Myocyte (in vitro differentiated cells): Measurements from ENCODE around the gene MARCHF9. TPM values are rescaled to one million over a fixed set of nuclear protein-coding genes. Genes with fewer than 3 reads are reported as not detected.

Source experiments
- DNase-seq: peaks from one replicate; pipeline ENCODE4 v3.0.0-alpha.2; 2012; ENCODE audit warnings: low read depth
- total RNA-seq: library from RNA; depleted of rRNA; stranded (reverse); fragments of >200 nt; gene quantifications from 2 replicates; pipeline ENCODE4 v1.2.3, GENCODE V29; 2014

MARCHF9 gene
- total RNA-seq, 1 donor from 2014 or later = 9.1 TPM

GRCh38 chr12:57724003-57724935 is 30.6 kb upstream of the MARCHF9 start:
- no peak for DNase-seq

GRCh38 chr12:57724936-57725740 is 29.8 kb upstream of the MARCHF9 start:
- no peak for DNase-seq

- DNase-seq = no peak
These were observed 29.1 kb upstream of the MARCHF9 start for GRCh38 chr12:57725851-57726150.

DNA sequence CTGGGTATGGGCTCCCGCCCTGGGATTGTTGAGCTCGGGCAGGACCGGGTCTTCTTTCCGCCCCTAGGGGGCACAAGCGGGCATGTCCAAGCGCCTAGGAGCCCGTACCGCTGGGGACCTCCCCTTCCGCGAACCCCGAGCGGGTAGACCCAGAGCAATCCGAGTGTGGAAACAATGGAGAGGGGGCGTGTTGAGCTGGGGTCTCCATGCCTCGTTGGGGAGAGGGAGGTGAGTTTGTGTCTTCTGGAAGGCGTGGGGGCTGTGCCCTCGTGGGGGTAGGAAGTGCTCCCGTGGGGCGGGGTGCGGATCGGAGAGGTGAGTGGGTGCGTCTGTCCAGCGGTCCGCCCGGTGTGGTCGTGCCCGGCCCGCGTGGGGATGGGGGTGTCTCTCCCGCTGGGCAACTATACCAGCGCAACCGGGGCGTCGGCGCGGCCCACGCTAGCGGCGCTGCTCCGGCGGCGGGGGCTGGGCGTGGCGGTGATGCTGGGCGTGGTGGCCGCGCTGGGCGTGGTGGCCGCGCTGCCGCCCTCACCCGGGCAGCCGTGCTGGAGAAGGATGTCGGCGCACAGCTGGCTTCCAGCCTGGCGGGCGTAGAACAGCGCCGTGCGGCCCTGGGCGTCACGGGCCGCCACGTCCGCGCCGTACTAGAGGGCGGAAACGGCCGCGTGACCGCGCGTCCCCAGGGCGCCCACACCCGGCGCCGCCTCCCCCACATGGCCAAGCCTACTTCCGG is 28.6 kb upstream of the MARCHF9 start:
- DNase-seq = peak; percentile 89

- DNase-seq = no peak
These were observed 27.8 kb upstream of the MARCHF9 start for GRCh38 chr12:57726884-57727757.

DNA sequence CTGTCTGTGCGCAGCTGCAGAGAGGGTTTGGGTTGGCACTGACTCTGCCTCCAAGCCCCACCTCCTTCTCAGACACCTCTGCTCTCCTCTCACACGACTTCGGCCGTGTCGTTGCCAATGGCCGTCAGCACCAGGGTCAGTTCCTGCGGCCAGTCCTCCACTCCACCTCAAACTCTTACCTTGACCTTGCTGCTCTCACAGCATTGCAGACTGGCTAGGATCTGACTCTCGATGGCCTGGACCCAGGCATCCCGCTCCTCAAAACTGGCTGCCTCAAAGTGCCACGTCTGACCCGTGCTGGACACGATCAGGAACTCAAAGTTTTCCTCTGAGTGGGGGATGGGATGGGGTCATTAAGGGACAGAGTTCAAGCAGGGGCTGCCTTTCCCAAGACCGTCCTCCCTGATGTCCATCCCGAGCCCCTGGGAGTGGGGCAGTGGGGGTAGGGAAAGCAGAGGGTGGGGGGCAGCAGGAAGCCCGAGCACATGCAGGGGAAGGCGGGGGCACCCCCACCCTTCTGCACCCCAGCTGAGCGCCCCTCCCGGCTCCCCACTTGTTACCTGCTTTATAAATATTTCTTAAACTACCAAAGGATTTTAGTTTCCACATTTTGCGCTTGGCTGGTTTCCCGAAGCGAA is 27.0 kb upstream of the MARCHF9 start:
- DNase-seq = no peak

DNA sequence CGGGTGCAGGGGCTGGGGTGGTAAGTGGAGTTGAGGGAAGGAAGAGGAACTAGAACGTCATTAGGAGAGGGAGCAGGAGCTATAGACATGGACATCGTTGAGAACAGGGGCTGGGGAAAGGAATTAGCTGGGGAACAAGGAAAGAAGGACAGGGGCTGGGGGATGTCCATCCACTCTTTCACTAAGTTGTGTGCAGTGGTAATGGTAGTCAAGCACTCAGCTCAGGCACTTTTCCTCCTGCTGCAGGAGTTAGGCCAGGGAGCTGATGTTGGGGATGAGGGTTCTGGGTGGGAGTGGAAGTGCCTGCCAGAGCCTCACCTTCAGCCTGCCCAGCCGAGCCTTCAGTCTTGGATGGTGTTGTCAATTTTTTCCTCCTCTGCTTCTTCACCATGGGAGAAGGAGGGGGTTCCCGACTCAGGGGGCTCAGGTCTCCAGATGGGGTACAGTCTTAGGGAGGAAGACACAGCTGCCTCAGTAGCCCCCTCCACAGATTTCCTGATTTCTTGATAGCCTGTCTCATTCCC is 25.5 kb upstream of the MARCHF9 start:
- no peak for DNase-seq

- peak; percentile 85 for DNase-seq
These were observed 24.4 kb upstream of the MARCHF9 start for GRCh38 chr12:57730336-57731067.

- no peak for DNase-seq
These were observed 23.4 kb upstream of the MARCHF9 start for GRCh38 chr12:57731411-57732080.

DNA sequence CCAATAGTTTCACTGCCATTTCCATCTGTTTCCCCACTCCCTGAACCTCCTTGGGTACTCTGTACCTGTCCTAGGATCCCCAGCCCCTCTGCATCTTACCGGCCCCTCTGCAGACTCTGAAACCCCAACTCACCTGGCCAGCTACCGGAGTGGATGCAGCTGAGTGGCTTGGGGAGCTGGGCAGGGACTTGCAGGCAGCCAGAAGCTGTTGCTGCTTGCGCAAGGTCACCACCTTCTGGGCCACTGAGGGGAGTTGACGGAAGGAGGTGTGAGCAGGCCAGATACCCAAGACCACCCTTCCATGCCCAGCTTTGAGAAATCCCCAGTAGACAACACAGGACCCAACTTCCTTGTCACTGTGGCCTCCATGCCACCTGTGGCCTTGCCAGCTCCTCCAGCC is 22.6 kb upstream of the MARCHF9 start:
- DNase-seq = no peak

GRCh38 chr12:57732726-57733593 is 21.9 kb upstream of the MARCHF9 start:
- DNase-seq = no peak

GRCh38 chr12:57733928-57734327 is 21.0 kb upstream of the MARCHF9 start:
- DNase-seq = no peak

DNA sequence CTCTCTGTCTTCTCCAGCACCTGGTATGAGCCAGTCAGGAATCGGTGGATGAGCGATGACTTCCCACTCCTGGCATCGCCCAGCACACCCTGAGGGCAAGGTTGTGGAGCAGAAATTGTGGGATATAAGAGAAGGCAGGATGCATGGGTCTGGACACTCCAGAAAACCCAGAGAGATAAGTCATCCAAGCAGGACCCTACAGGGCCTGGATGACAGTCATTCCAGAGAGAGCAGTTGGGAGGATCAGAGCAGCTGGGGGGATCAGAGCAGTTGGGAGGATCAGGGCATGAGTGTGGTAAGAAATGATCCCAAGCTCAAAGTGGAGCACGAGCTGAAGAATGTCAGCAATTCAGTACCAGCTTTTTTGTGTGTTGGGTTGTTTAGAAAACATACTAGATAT is 20.3 kb upstream of the MARCHF9 start:
- DNase-seq = peak; percentile 93

DNA sequence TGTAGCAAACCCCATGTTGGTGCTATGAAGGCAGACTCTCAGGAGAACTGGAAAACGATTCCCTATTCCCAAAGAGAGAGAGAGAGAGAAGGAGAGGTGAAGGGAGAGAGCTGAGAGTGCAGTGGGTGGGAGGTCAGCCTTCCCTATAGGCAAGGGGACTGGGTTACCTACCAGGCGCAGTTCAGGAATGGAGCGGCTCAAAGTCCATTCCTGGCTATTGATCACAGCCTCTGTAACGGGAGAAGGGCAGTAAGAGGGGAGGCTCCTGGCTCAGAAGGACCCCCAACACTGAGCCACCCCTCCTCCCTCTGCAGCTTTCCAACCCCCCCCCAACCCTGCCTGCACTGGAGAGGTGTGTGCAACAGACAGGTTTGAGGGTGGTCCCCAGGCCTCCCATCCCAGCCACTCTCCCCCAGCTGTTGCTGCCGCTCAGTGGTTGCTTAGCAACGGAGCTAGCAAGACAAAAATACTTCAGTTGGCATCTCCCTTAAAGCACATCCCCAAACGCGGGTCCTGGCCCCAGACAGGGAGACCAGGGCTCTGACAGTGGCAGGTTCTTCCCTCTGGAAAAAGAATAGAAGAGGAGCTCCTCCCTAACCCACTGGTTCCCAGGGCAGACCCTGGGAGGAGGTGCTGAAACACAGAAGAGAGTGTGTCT is 19.6 kb upstream of the MARCHF9 start:
- DNase-seq = peak; percentile 97

DNA sequence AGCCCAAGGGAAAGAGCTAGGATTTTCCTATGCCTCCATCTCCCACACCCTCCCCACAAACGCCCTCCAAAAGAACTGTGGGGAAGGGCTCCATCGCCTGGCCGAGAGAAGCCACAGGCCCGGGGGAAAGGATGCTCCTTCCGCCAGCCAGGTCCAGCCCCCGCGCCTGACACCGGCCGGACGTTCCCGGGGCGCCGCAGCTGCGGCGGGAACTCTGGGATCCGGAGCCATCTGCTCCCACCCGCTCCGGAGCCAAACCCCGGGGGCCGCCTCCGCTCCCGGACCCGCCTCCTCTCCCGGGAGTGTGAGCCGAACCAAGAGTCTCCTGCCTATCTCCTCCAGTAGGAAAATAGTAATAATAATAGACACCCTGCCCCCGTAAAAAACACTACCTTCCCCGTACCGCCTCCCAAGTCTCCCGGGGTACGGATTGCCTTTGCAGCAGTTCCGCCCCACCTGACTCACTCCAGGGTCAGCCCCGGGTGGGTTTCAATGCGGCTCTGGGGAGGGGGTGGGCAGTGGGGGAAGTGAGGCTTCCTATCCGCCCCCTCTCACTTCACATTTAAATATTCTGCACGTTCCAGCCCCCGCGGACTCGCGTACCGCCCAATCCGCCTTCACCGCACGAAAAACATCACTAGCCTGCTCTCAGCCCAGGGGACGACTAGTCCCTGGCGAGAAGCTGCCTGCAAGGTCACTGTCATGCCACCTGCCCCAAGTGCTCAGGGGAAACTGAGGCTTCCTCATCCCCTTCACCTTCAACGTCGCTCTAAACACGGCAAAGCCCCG is 18.8 kb upstream of the MARCHF9 start:
- DNase-seq = peak; percentile 86

- no peak for DNase-seq
These were observed 18.0 kb upstream of the MARCHF9 start for GRCh38 chr12:57736741-57737466.
